Inferior parietal cortex (tissue), 1 donor: ENCODE data around the gene HTR6.
"Not testable (repeated sequence)": the region's sequence is repeated elsewhere in the genome, so short reads cannot be mapped to it uniquely, and the experiment has no call there.

ENCODE experiments used
- DNase-seq: peaks from one replicate; pipeline ENCODE4 v3.0.0-alpha.2; 2016; ENCODE audit errors: extremely low spot score

Gene HTR6

DNA sequence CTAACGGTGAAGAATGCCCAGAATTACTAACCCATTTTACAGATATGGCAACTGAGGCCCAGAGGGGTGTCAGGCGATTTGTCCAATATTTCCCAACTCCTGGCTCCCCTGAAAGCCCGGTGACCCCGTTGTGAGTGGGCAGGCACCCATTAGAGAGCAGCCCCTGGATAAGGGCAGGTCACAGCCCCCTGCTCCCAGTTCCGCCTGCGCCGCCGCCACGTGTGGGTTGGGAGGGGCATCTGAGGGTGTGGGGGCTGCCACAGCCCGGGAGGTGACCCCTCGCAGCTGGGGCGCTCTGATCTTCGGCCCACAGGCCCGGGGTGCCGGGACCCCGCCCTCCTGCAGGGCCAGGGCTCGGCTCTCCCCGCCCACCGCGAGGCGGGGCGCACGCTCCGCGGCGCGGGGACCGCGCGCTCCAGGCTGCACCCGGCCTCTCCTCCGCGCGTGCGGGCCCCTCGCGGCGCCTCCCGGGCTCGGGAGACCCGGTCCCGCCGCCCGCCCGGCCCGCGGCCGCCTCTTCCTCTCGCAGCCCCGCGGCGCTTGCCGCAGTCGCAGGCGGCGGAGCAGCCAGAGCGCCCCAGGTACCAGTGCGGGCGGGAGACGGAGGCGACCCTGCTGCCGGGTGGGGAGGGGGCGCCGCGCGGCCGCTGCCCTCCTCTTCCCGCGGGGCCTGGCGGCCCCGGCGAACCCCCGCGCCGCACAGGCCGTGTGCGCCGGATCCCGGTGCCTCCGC, at the start of gene HTR6:
HTR6 (plus strand) TSS at position 423 of the 733 bp plus-strand sequence. CDS start 879 bp downstream, outside the sequence.
- no peak for DNase-seq

DNA sequence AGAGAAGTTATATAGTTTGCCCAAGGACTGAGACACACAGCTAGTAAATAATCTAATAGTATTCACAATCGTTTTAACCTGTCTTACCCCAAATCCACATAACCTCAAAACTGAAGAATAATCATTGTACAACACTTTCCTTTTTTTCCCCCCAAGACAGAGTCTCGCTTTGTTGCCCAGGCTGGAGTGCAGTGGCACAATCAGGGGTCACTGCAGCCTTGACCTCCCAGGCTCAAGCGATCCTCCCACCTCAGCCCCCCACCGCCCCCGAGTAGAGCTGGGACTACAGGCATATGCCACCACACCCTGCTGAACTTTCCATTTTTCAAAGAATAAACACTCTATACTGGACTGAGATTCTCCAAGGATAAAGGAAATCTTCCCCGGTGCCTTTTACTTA, 49.2 kb upstream of the HTR6 start:
- DNase-seq, result no peak

DNA sequence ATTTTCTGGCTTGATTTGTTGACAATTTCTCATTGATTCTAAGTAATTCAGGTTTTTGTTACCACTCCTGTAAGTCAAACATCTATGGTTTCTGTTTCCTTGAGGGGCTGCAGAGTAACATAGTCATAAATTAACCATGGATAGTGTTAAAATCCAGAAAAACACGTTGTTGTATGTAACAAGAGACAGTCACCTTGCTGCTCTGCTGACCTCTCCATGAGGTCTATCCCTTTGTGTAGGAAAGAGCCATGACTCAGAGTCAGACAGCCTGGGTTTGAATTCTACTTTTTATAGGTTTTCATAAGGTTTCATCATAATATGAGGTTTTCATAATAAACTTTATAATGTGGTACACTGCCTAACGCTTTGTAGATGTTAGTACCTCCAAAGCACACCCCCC, 48.2 kb upstream of the HTR6 start:
- DNase-seq, result no peak

DNA sequence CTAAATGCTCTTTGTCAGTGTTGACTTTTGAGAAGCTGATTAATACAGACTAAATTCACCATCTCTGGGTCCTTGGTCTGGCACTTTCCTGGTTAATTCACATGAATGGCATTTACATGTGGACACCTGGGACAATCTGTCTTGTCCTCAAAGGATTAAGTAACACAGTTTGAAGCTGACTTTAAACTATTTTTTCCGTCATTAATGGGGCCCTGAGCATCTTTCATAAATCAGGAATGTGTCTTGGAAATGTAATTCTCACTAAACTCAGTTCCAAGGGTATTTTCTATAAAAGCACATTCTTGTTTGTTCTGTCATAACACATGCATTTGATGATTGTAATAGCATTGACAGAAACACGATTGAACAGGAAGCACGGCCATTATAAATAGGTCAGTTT, 47.3 kb upstream of the HTR6 start:
- no peak for DNase-seq

DNA sequence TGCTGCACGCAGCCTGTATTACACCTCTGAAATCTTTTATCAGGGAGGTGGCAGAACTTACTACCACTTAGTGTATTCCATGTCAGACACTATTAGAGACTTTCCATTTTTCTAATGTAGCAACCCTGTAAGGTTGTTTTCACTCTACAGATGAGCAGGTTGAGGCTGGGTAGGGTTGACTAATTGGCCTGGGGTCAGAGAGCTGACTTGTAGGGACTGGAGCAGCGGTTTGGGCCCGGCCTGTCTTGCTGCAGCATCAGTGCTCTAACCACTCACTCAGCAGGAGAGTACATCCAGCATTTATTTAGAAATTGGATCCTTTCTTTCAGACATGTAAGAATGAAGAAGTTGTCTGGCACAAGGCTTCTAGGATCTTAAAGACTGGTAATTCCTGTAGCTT, 46.2 kb upstream of the HTR6 start:
- no peak for DNase-seq

DNA sequence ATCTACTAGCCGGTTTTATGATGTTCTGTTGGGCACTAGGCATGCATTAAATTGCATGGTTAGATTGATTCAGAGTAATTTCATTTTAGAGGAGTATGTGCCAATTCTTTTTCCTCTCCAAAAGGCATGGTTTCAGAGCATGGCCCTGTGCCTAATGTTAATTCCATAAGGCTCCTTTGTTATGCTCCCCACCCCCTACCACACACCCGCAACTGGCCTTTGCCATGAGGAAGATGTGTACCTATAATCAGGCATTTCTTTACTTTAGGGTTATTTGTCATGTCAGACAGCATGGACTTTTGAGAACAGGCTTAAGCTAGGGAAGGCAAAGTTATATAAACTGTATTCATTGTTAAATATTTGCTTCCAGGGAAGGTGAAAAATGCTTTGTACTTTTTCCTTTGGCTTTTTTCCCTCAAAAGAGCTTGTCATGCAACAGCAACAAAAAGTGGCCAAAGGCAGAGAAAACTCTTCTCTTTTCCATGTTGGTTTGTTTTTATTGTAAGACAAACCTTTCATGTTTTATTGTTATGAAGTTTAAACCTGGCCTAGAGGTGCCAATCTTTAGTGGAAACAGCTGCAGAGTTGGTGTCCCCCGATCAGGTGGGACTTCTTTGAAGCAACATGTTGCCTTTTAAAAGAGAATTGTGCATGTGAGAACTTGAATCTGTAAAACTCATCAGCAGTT, 44.8 kb upstream of the HTR6 start:
- DNase-seq, result no peak

DNA sequence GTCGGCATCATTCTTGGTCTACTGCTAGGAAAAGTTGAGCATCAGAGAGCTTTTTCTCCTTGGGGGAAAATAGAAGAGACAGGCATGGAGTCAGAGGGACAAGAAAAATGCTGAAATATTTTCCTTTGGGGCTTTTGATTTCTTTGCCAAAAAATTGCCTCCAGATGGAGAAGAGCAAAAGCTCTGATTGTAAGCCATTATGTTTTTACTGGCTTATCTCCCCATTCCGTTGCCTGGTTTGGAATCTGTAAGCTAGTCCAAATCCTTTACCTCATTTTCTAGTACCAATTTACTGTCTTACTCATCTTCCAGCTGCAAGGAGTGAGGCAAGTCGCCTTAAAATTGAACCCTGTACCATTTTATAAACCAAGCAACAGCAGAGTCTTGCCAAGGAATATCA, 43.9 kb upstream of the HTR6 start:
- no peak for DNase-seq

DNA sequence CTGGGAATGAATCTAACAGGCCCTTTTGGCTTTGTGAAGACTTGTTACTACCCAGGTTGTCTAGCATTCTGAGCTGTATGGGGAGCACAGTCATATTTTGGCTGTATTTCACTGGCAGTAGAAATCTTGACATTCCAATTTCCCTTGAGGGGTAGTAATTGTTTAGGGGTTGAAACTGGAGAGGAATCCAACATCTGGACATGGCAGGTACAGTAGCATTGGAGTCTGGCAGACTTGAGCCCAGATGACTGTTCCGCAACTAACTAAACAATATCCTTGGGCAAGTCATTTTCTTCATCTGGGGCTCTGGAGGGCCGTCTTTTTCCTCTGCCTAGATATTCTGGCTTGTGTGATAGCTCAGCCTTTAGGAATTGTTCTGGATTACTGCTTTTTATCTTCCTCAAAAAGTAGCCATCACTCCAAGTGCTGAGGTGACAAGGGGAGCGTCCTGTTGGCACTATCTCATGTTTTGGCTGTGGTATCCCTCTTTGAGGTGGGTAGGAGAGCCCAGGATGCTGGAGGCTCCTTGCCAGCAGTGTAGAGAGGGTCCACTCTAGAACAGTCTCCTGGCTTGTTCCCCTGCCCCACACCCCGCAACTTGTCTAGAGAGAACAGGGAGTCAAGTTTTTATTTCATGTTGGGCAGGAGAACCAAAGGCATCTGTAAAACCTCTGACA, 43.3 kb upstream of the HTR6 start:
- no peak for DNase-seq

DNA sequence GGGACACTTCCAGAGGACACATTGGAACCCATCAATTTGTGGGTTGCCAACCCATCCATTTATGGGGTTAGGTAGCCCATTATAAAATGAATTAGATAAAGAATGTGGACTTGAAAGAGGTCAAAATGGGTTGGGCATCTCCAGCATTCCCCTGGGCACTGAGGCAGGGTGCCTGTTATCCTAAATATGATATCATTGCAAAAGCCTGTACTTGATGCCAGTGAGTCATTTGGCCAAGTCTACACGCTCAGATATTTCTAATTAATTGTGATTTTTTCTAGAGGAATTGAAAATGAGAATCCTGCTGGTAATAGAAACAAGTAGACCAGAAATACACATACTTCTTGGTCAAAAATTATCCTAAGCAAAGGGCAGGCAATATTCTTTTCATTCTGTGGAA, 42.5 kb upstream of the HTR6 start:
- DNase-seq, result no peak

DNA sequence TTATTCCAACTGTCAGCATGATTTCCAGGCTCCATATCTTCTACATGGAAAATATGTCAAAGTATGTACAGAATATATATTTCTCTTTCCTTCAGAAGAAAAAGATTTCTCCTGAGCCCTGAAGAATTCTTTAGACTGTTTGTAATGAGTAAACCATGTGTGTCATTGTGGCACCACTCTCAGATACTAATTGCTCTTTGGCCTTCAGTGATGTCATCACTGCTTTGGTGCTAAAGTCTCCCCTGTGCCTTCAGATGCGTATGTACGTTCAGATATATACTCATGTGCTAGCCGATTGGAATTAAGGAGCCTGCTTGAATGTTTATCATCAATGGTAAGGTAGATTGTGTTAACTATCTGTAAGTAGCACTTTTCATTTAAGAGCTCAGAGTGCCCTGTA, 41.2 kb upstream of the HTR6 start:
- DNase-seq, result no peak

DNA sequence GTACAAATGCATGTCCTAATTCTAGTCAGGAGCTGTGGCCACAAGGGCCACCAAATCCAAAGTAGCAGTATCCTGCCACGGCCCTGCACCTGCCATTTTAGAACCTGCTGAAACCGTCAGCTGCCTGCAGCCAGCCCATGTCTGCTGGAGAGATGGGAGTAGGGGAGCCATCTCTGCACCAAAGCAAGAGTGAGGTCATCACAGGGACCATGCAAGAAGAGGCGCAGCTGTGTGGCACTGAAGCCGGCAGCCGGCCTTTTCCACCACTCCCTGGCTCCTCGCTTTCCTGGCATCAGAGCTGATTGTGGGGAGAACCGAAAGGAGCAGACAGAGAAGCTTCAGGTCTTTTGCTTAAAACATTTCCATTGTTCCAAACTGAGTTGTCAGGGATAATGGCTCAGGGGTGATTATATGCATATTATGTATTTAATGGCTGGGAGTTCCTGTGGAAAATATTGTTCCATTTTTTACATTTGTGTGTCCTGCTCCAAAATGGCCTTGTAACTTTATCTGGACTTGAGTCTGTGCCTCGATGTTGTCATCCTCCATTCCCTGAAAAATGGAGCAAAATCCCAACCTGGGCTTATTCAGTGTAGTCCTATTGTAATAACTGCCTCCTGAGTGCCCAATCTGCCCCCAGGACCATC, 39.3 kb upstream of the HTR6 start:
- DNase-seq, result no peak

DNA sequence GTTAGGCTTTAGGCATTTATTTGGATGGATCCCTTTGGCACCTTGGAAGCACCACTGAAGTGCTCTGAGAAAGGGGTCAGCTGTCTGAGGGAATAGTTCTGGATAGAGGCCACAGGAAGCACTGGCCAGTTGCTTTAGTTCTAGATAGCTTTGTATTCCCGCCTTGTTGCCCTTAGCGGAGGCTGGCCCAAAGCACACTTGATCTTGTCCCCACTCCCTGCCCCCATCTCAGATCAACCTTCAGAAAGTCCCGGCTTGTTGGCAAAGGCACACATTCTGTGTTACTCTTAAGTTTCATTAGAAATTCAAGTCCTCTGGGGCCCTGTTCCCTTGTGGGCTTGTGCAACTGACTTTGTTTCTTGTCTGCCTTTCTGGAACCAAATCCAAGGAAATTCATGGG, 35.8 kb upstream of the HTR6 start:
- no peak for DNase-seq

DNA sequence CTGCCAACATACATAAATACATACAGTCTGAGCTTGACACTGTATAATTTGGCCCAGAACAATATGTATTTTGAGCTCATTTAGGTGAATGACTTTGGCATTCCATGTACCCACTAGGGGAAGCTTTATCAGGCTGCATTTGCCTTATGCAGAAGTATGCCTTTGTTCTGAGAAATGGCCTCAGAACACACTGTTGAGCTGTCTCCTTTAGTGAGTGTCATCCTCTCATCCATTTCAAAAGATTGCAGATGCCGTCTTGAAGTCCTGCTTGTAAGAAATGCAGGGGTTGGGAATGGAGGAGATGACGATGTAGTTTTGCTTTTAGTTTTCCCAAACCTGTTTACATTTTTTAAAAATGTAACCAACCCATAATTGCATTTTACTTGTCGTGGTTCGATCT, 35.3 kb upstream of the HTR6 start:
- DNase-seq, result no peak

DNA sequence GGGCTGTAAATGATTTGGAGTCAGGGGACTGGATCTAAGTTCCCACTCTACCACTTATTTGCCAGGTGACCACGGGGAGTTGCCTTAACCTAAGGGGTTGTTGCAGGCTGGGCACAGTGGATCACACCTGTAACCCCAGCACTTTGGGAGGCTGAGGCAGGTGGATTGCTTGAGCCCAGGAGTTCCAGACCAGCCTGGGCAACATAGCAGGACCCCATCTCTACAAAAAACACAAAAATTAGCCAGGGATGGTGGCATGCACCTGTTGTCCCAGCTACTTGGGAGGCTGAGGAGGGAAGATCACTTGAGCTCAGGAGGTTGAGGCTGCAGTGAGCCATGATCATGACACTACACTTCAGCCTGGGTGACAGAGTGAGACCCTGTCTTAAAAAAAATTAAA, 34.5 kb upstream of the HTR6 start:
- DNase-seq, result not testable (repeated sequence)

DNA sequence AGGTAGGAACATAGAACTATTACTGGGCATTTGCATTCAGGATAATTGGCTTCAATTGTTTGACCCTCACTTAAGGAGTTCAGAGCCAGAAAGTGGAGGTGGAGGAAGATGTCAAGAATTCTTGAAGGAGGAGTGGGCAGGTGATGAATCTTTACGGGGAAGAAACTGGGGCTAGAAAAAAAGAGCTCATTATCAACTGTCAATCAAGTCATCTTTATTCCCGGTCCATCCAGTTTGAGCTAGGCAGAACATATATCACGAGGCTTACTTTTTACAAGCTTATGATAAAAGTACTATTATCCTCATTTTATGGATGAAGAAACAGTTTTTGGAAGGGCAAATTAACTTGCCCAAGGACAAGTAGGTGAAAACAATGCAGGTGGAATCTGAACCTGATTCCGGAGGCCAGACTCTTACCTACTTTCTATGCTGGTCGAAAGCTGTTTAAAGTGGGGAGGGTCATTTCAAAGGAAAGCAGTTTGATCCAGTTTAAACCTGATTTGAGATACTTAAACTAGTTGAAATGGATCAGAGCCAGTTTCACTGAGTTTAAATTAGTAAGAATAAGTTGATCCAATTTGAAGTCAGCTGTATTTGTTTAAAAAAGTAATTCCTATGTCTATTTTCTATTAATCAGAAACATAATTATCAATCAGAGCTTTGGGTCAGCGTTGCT, 33.8 kb upstream of the HTR6 start:
- DNase-seq, result no peak

DNA sequence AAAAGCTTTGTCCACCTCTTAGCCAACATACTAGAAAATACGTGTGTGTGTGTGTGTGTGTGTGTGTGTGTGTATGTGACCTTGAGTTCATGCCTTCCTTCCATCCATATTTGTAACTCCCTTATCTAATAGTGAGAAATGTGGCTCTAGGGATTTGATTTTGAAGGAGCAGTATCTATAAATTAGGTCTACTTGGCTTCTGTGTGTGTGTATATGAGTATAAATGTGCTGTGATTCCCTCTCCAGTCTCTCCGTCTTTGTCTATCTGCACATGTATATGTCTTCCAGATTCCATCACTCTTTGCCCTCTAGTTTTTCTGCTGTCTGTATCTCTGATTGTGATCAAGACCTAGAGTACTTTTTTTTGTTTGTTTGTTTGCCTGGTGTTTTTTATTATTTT, 32.5 kb upstream of the HTR6 start:
- no peak for DNase-seq

DNA sequence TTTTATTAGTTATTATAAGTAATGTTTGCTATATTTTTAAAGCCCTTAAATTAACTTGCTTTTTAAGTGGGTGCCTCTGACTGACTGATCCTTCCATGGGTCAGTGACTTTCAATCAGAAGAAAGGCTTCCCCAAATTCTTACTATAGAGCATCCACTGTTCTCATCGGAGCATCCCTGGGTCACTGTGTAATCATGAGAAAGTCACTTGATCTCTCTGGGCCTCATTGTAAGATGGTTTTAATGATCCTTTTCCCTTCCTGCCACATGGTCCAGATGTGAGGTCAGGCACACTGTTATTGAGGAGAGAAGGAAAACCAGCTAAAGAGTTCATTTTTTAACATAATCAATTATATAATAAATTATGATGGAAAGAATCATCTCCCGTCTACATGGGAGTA, 31.6 kb upstream of the HTR6 start:
- no peak for DNase-seq

DNA sequence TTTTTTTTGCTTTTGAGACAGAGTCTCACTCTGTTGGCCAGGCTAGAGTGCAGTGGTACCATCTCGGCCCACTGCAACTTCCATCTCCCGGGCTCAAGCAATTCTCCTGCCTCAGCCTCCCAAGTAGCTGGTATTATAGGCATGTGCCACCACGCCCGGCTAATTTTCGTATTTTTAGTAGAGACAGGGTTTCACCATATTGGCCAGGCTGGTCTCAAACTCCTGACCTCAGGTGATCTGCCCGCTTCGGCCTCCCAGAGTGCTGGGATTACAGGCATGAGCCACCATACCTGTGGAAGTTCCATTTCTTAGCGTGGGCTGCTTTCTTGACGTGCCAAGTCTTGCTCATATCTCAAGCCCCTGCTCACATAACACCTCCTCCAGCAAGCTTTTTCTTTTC, 29.6 kb upstream of the HTR6 start:
- not testable (repeated sequence) for DNase-seq

DNA sequence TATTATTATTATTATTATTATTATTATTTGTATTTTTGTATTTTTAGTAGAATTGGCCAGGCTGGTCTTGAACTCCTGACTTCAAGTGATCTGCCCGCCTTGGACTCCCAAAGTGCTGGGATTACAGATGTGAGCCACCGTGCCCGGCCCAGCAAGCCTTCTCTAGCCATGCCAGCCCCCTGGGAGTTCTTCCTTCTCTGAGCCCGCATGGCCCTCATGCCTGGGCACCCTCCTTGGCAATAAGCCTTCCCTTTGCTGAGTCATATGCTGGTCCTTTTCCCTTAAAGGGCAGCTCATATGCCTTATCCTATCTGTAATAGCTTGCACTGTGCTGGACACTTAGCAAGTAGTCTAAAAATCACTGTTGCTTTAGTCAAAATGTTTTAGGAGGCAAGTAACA, 29.0 kb upstream of the HTR6 start:
- no peak for DNase-seq

DNA sequence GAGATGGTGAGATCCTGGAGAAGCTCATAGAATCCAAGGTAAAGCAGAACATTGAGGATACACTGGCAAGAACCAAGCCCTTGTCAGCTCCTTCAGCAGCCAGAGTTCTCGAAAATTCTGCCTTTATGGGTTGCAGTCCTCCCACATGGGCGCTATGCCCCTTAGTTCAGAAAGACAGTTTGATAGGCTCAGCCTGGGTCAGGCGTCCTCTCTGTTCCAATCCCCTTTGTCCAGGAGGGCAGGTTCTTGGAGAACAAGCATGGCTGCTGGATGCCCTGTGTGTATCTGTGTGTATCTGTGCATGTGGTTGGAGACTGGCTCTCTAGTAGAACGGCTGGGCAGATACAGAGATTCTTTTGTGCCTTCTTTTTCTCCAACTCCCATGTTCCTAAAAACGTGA, 28.6 kb upstream of the HTR6 start:
- no peak for DNase-seq

DNA sequence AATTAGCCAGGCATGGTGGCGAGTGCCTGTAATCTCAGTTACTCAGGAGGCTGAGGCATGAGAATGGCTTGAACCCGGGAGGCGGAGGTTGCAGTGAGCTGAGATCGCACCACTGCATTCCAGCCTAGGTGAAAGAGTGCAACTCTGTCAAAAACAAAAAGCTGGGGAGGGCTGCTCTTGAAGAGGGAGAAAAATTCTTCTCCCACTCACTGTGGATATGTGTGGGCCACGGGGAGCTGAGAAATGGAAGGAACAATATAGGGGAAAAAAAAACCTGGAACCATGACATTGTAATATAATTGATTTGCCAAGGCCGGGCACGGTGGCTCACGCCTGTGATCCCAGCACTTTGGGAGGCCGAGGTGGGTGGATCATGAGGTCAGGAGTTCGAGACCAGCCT, 27.9 kb upstream of the HTR6 start:
- not testable (repeated sequence) for DNase-seq

DNA sequence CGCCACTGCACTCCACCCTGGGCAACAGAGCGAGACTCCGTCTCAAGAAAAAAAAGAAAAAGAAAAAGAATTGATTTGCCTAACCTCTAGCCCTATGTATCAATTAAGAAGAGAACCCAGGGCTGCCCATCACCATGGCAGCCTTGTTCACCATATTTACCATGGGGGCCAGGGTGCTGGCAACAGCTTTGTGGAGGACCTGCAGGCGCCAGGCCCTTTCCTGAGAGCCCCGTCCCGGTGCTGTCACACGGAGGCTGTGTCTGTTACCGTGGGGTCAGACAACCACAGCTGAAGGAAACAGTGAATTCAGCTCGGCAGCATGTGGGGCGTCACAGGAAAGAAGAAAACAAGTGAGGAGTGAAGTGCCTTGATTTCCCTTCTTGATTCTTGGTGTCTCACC, 27.1 kb upstream of the HTR6 start:
- no peak for DNase-seq
